GM21367 (cell line): ENCODE measurements around the gene RPS14.

Experiments used
- ATAC-seq: cut with Tn5 transposase; IDR thresholded peaks from one replicate; pipeline ENCODE4 v1.9.1; 2021; ENCODE audit not compliant: unreplicated experiment

Gene RPS14

DNA sequence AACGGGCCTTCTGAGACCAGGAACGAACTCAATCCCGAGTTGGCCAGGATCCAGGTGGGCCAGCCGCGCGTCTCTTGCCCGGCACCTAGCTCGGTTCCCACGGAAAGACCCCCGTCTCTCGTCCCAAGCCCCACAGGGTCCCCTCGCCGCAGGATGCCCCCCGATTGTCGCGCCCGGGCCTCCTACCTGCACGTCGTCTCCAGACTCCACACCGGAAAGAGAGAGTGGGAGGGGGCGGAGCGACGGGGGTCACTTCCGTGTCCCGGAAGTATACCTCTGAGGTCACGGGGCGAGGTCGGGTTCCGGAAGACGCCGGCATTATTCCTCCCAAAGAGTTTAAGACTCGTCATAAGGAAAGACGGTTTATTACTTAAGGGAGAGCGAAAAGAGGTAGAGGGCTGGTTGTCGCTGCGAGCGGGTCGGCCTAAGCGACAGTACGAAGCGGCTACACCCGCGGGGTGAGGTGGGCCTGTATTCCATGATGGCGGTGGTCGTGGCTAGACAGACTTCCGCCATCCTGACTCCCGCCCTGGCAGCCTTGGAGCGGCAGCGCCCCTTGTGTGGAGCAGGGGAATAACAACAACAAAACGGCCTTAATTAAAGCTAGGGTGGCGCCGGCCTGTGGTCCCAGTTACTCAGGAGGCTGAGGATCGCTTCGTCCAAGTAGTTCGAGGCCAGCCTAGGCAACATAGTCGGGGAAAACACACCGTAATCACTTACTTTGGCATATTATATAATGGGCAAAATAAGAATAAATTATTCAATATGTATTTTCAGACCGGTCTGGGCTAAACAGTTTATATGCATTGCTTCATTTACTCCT lies at the start of gene RPS14:
TSS of gene RPS14 (minus strand) at position 223 of the 823 bp plus-strand sequence. CDS start 2,006 bp downstream, outside the sequence.
- peak; percentile 90 for ATAC-seq

DNA sequence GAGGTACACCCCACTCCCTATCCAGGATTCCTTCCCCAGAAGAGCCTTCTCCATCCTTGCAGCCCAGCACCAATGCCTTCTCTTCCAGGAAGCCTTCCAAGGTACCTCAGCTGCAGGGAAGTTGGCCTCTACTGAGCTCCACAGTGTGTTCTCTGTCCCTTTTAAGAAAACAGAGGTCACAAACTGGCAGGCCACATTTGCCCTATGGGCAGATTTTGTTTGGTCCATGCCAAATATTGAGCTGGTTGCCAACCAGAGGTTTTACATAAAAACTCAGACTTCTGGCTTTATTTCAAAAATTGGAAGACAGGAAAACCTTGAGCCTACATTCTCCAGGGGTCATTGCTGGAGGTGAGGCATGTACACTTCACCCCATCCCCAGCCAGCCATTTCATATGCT lies 49.4 kb upstream of the RPS14 start:
- no peak for ATAC-seq

DNA sequence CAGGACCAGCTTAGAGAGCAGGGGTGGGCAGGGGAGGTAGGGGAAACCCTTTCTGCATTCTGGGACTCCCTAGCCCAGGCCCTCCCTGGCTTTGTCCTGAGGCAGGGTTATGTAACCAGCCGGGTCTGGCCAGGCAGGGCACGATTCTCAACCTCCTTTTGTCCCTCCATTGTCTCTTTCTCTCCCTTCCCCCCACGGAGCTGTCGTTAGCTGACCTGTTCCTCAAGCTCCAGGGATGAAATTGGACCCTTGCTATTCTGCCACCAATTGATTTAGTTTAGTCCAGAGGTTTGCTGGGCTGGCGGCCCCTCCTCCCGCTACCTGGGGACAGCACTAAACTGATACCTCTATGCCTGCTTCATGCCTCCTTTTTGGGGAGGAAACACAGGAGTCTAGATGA lies 49.0 kb upstream of the RPS14 start:
- no peak for ATAC-seq

DNA sequence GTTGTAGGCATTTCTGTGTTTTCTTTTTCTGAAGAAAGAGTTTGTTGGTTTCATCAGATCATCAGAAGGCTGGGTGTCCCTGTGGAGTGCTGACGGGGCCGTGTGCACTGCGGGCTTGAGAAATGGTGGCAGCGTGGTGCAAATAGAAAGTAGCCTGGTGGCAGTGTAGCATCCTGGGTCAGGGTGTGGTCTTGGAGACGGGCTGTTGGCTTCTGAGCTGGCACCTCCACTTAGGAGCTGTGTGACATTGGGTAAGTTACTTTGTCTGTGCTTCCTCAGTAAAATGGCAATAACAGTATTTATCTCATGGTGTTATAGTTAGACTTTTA lies 48.4 kb upstream of the RPS14 start:
- no peak for ATAC-seq

DNA sequence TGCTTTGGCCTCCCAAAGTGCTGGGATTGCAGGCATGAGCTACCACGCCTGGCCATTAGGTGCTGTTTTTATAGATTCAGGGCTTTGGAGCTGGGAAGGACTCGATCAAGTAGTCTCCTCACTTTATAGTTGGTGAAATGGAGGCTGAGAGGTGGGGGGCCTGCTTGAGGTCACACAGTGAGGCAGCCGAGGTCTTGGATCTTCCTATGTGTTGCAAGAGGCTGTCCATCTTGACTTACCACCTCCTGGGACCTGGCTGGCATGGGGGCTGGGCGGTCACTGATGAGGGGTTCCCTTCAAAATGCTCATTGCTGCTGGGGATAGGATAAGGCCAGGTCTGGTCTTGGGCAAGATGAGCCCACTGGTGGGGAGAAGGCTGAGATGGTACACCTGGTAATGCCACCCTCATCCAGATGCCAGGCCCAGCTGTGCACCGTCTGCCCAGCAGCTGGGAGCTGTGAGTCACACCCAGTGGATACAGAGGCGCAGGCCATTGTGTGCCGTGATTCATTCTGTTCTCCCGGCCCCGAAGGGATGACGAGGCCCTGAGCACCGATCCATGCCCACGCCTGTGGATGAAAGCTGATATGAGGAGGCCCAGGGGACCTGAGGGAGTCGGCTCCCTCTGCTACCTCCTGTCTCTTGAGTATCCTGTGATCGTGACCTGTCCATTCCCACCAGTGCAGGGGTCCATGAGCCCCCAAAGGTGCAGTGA lies 47.9 kb upstream of the RPS14 start:
- ATAC-seq, result no peak

DNA sequence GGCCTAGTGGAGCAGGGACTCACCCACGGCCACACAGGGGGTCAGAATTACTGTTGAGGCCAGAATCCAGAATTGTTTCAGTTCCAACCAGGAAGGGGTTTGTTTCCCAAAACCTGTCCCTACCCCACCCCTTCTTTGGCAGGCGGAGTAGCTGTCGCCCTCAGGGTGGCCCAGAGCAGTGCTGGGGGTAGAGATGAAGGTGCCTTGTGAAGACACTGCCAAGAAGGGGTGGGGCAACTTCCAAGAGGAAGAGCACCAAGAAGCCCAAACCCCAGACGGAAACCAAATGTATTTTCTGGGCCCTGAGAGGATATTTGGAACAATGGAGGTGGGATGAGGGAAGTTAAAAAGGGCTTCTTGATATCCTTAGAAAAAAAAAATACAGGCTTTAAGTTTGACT lies 47.0 kb upstream of the RPS14 start:
- ATAC-seq, result no peak

DNA sequence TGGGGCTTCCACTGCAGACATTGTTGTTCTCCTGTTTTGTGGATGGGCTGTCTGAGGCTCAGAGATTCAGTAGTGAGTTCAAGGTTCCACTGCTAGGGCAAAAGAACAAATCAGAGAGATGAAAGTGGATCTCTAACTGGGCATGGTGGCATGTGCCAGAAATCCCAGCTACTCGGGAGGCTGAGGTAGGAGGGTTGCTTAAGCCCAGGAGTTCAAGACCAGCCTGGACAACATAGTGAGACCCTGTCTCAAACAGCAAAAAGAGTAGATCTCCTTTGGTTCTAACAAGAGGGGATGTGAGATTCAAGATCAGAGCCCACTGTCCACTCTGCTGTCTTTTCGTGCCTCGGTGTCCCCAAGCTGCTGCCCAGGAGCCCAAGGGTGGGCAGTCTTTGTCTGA lies 46.6 kb upstream of the RPS14 start:
- no peak for ATAC-seq

DNA sequence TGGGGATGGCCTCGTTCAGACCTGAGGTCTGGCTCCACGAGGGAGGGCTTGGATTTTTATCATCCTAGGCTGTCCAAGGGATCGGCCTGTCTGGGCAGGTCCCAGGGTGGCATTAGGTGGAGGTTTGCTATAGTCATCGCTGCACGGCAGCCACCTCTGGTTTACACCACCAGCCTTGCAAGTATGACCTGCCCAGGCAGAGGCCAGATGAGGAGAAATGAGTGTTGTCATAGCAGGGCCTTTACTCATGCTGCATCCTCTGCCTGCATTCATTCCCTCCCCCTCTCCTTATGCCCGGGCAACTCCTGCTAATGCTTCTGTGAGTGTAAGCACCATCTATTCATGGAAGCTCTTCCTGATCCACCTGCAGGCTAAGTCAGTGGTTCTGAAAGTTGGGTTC lies 43.1 kb upstream of the RPS14 start:
- no peak for ATAC-seq

DNA sequence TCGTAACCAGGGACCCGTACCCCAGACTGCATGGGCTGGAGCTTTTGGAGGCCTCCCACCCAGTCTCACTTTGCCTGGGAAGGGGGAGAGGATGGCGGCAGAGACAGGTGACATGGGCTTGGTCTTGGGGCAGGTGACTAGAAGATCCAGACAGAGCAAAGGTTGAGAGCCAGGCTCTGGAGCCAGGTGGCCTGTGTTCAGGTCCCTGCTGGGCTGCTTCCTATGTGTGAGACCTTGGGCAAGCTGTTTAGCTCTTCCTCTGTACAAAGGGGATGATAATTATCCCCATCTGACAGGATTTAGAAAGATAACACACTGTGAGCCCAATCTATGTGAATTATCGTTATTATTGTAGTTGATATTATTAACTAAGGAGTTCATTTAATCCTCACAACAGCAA lies 42.3 kb upstream of the RPS14 start:
- ATAC-seq, result no peak

DNA sequence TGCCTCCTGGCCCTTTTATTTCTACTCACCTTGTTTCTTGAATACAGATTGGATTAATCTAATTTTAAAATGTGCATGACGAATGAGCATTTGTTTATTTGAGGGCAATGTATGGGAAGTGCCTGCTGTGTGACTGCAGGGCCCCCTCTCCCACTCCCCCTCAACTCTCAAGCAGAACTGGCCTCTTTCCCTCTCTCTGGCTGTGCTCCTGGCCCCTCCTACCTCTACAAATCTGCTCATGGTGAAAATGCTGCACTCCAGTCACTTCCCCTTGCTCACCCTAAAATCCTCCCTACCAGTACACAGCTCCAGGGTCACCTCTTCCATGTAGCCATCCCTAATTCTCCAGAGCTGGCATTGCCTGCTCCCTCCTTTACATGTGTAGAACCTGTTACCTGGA lies 41.2 kb upstream of the RPS14 start:
- no peak for ATAC-seq

DNA sequence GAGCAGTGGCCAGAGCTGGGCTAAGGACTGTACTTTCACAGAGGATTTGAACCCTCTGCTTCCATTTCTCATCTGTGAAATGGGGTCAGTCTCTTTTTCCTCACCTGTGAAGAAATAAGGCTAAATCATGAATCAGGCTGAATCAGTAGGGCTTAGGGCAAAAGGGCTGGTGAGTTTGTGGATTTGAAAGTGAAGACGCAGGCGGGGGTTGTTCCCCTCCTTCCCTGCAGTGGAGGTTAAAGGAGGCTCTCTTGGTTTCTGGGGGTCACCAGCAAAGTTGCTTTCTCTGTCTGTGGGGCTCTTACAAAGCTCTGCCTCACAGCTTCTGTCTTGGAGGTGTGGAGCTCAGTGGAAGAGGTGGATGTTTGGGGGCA lies 40.7 kb upstream of the RPS14 start:
- no peak for ATAC-seq

DNA sequence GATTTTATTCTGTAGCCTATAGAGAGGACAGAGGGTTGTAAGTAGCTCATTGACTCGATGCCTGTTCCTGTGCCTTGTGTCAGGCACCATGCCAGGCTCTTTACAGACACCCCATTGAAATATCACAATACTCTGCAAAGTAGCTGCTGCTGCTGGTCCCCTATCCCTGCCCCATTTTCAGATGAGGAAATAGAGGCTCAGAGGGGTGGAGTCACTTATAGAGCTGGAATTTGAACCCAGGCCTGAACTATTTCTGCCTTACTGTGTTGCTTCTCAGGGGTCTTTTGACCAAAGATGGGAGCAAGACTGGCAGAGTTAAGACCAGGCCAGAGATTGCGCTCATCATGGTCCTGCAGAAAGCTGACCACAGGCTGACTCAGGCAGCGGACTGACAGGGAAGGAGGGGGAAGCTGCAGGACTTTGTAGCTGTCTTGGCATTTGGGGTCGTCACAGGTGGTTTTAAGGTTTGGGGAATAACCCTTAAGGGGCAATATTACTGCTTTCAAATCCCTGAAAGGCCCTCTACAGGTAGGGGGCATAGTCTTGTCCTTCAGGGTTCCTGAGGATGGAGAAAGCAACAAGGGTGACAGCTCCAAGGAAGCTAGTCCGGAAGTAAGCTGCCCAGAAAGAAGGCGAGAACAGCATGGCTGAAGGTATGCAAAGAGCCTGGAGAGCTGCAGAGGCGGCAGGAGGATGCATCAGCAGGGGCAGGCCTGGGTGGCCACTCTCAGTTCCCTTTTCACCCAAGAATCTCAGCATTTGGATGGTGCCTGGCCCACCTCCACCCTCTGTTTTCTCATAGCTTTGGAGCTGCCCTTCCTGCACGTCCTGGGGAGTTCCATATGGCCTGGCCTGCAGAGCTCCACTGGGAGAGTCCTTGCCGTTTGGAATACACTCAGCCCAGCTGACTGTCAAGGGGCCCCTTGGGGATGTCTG lies 40.1 kb upstream of the RPS14 start:
- peak; percentile 77 for ATAC-seq

DNA sequence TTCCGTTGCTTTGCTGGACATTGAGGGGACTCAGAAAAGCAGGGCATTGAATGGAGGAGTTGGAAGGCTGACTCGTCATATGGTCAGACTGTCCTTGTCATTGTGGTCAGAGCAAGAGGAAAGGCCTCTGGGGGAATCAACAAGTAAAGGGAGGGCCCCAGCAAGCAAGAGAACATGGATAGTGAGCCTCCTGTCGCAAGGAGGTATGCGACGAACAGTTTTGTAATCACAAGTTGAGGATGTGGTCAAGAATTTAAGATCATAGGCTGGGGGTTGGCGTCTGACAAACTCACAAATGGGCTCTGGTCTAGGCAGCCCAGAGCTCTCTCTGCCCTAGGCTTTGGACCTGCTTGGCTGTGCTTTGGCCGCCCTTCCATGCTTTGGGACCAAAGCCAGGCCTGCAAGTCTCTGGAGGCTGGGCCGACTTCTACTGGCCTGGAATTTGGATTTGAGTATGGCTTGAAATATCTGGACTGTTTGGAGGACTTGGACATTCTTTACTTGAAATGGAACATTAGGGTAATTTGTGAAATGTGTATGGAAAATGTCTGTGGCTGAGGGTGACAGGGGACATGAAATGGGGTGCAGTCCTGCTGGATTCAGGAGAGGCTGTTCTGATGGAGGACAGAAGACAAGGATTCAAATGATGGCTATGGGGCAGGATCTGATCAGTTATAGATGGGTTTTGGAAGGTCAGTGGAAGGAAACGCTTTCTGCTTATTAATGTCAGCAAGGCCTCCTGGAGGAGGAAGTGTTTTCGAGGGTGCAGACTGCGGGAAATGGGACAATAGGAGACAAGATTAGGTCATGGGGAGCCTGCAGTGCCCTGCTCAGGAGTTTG lies 39.2 kb upstream of the RPS14 start:
- ATAC-seq, result no peak

DNA sequence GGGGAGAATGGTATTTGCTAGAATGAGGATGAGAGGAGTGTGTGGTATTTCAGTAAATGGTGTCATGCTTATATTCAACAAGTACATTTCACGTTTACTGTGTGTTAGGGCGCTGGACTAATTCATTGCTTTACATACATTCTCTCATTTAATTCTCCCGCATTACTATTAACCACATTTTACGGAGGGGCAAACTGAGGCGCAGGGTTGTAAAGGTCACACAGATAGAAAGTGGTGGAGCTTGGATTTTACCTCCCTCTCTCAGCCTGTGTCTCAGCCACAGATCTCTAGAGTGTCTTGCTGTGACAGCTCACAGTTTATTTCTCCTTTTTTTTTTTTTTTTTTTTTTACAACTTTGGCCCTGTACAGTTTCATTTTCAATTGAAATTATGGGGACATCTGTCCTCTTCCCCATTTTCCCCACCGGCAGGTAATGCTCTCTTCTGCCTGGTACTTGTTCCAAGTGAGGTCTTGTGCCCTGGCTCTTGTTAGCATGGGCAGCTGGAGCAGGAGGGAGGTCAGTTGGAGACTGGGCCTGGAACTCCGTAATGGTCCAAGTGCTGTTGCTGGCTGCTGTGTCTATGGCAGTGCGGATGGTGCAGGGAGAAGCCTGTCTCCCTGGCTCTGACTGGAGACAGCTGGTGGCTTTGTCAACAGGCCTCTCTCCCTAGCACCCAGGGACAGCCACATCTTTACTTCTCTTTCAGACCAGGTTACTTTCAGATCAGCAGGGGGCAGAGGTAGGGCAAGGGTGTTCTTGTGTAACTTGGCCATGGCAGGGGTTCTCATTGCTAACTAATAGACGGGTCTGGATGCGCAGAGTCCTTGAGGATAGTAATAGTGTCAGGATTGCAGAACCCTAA lies 37.9 kb upstream of the RPS14 start:
- ATAC-seq, result no peak

DNA sequence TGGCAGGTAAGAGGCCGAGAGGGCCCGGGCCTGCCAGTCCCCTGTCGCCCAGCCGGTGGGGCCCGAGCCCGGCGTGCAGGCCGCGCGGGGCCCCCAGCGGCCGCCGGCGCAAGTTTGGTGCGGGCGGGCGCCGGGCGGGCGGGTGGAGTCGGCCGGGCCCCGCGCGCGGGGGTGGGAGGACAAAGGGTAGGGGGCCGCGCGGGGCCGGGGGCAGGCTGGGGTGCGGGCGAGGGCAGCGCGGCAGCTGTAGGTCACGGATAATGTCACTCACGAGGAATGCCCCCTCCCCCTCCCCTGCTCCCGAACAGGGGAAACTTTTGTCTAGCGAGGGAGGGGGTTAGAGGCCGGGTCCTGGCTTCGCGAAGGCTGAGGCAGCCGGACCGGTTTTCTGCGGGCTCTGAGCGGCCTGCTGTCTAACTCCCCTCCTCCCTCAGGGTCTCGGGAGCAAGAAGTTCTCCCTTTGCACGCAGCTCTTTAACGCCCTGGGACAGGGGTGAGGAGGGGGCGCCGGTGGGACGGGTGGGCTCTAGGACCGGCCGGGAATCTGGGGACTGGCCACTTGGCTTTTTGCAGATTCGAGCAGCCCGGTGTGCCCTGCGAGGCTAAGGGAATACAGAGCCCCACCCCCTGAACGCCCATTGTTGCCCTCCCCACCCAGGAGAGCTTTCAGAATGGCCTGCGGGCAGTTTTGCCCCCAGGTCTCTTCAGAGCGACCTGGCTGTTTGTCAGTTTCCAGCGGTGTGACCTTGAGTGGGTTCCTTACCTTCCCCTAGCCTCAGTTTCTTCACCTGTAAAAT lies 37.1 kb upstream of the RPS14 start:
- ATAC-seq, result no peak

DNA sequence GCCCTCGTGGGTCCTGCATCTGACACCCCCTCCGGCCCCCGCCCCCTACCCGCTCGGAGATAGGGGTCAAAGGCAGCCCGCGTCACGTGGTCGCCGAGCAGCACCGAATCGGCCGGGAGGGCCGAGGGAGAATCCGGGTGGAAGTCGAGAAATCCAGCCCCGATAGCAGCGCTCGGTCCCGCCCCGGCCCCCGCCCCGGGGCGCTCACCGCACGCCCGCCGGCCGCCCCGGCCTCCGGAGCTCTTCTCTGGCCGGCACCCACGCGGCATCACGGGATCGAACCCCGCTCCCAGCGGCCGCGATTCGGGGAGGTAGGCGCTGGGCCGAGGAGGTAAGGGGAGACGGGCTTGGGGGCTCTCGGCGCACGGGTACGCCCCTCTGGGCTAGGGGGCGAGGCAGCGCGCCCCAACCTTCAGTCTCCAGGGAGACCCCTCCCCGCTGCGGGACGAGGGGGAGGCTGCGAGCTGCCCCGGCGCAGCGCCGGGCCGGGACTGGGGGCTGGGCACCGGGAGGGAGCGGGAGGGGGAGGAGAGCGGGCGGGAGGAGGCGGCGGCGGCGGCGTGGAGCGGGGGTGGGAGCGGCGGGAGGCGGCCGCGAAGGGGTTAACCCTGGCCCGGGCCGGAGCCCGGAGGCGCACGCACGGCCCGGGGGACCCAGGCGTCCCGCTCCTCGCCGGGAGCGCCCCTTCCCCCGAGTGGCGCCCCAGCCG lies 36.3 kb upstream of the RPS14 start:
- ATAC-seq, result no peak

DNA sequence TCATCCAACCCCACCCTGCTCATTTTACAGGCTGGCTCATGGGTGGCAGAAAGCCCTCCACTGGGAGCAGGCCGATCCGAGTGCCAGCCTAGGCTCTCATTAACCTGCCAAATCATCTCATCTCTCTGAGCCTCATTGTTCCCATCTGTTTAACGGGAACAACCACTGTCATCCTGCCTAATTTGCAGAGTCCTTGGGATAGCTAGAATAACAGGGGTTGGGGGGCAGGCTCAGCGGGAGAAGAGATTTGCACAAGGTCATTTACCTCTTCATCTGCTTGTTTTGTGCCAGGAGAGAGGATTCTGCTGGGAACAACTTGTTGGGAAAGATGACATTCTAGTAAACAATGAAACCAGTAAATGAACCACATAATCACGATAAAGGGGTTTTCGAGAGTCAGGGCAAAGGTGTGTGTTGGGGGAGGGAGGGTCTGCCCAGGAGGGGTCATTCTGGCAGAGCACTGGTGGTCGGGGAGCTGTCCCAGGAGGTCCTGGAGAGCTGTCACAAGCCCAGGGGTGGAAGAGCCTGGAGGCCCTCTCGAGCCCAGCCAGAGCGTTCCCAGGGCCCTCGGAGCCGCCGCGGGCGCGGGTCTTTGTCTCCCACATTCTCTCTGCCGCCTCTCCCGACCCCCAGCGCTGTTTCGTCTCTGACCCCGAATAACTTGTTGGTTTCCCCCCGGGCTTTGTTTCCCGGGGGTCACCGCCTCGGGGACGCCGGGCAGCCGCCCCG lies 35.6 kb upstream of the RPS14 start:
- no peak for ATAC-seq

DNA sequence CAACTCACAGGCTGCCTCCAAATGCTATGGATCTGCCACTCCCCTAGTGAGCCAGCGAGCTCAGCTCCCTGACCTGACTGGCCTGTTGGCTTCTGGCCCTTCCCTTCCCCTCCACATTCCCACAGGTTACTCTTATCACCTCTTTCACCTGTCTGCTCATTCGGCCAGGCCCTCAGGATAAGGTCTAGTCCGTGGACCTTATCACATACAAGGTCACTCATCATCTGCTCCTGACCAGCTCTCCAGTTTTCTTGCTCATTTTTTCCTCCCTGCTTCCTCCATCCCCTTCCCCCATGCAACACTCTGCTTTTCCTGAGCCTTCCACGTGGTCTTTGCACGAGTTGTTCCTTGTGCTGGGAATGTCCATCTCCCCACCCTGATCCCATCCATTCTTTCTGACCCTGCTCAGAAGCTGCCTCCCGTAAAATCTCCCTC lies 32.5 kb upstream of the RPS14 start:
- ATAC-seq, result no peak
